HAP-1 (cell line): ENCODE results near the gene TMEM131.
"Not testable (repeated sequence)": the region's sequence is repeated elsewhere in the genome, so short reads cannot be mapped to it uniquely, and the experiment has no call there.

Experiments
- DNase-seq, 2 experiments: peaks; one replicate each; pipeline ENCODE4 v3.0.0-alpha.2; 2016 to 2020; ENCODE audit warnings: low spot score in 2 of 2
- H3K27me3 ChIP-seq: fragments of 250-450 bp; sonication (Bioruptor Pico); 2 replicates; pipeline ENCODE4 v1.5.1; 2020; ENCODE audit warnings: low read depth, mild to moderate bottlenecking, moderate library complexity
- H3K36me3 ChIP-seq: fragments of 250-450 bp; sonication (Bioruptor Pico); replicated peaks from 2 replicates; pipeline ENCODE4 v1.5.1; 2020; ENCODE audit warnings: mild to moderate bottlenecking
- H3K4me1 ChIP-seq: fragments of 250-450 bp; sonication (Bioruptor Pico); 2 replicates; pipeline ENCODE4 v1.5.1; 2020; ENCODE audit warnings: mild to moderate bottlenecking
- H3K4me3 ChIP-seq: fragments of 250-450 bp; sonication (Bioruptor Pico); 2 replicates; pipeline ENCODE4 v1.5.1; 2020; ENCODE audit warnings: mild to moderate bottlenecking, moderate library complexity
- H3K9me3 ChIP-seq: fragments of 250-450 bp; sonication (Bioruptor Pico); 2 replicates; pipeline ENCODE4 v1.5.1; 2020; ENCODE audit warnings: mild to moderate bottlenecking, moderate library complexity
- in situ Hi-C: fragments of 300-500 bp; cut with MboI; formaldehyde crosslinking; loops from 3 replicates; pipeline ENCODE4 v1.14.3; 2020; ENCODE audit warnings: low sequenced_read_pairs, inconsistent platforms, mixed read lengths

TMEM131 gene

GRCh38 chr2:97849881-97850528 is 145.7 kb downstream of the TMEM131 start:
- DNase-seq, result no peak
- in situ Hi-C loops, result no loop called here
- H3K4me3 ChIP-seq, result no peak overlapping the region

DNA sequence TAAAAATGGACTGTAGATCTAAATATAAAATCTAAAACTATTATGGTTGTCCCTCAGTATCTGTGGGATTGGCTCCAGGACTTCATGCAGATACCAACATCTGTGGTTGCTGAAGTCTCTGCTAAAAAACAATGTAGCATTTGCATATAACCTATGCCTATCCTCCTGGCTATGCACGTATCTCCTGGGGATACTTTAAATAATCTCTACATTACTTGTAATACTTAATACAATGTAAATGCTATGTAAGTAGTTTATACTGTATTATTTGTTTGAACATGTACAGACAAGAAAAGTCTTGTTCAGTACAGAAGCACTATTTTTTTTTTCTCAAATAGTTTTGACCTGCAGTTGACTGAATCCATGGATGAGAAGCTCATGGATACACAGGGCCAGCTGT is 147.4 kb downstream of the TMEM131 start:
- no peak overlapping the region for H3K4me3 ChIP-seq
- H3K4me1 ChIP-seq, result no peaks in the 10 kb centered on the region
- H3K27me3 ChIP-seq, result no peaks in the 10 kb centered on the region
- H3K9me3 ChIP-seq, result no peaks in the 10 kb centered on the region
- 0 out of 2 replicates have a peak, but pooled peaks cover 2% of the 10 kb centered on the region for H3K36me3 ChIP-seq
- in situ Hi-C loops, result no loop called here
- DNase-seq, result no peak

More at GRCh38 chr2:97849881-97850528, 145.7 kb downstream of the TMEM131 start:
- H3K9me3 ChIP-seq, result no peaks in the 10 kb centered on the region
- 0 out of 2 replicates have a peak, but pooled peaks cover 2% of the 10 kb centered on the region for H3K36me3 ChIP-seq
- no peaks in the 10 kb centered on the region for H3K27me3 ChIP-seq
- no peaks in the 10 kb centered on the region for H3K4me1 ChIP-seq

GRCh38 chr2:97846716-97847115 is 149.0 kb downstream of the TMEM131 start:
- H3K4me3 ChIP-seq, H3K4me1 ChIP-seq, H3K9me3 ChIP-seq, H3K36me3 ChIP-seq, H3K27me3 ChIP-seq, in situ Hi-C loops, DNase-seq: not testable (repeated sequence)

- in situ Hi-C loops, result no loop called here
Observed at GRCh38 chr2:97845818-97846217, 149.9 kb downstream of the TMEM131 start.

GRCh38 chr2:97845133-97845532 is 150.6 kb downstream of the TMEM131 start:
- Histone ChIP-seq H3K4me1 (no peaks in the 10 kb centered on the region), H3K9me3 (no peaks in the 10 kb centered on the region), H3K4me3 (no peak overlapping the region), H3K36me3 (no peaks in the 10 kb centered on the region), H3K27me3 (no peaks in the 10 kb centered on the region)
- in situ Hi-C loops, result no loop called here
- DNase-seq, result no peak

More at GRCh38 chr2:97845818-97846217, 149.9 kb downstream of the TMEM131 start:
- DNase-seq, result no peak
- Histone ChIP-seq H3K4me3 (no peak overlapping the region), H3K4me1 (no peaks in the 10 kb centered on the region), H3K36me3 (no peaks in the 10 kb centered on the region), H3K9me3 (no peaks in the 10 kb centered on the region), H3K27me3 (no peaks in the 10 kb centered on the region)

DNA sequence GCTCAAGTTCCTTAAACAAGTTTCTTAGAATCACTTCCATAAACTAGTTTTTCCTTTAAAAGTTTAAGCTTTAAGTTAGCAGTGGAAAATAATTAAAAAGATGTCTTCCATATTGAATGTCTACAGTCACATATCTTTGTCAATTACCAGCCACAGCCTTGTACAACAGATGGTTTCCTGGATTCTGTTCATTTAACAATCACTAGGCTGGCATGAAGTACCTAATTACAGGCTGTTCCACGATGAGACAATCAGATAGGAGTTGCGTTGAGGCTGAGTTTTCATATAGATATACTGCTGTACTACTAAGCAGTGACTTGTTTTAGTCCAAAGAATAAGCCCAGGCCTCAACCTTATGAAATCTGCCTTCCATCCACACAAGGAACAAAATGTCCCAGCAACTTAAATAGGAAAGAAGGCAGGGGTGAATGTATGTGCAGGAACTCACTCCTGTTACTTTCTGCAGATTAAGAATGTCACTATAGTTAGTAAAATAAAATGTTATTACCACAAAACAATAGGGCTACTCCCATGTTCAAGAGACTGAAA is 151.4 kb downstream of the TMEM131 start:
- in situ Hi-C loops, result no loop called here
- Histone ChIP-seq H3K4me1 (no peaks in the 10 kb centered on the region), H3K4me3 (no peak overlapping the region), H3K9me3 (no peaks in the 10 kb centered on the region), H3K27me3 (no peaks in the 10 kb centered on the region), H3K36me3 (no peaks in the 10 kb centered on the region)
- DNase-seq, result no peak

DNA sequence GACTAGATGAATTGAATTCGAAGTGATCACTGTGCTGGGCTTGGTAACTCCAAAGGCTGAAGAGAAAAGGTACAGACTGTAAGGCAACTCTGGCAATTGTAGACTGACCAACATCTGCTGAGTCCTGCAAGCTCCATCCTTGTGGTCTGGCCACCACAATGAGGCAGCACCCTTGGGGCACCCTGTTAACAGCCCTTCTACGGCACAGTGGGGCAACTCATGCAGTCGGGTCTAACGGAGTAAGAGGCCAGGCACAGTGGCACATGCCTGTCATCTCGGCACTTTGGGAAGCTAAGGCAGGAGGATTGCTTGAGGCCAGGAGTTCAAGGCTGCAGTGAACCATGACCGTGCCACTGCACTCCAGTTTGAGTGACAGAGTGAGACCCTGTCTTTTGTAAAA is 155.6 kb downstream of the TMEM131 start:
- DNase-seq, result no peak
- in situ Hi-C loops, result no loop called here
- H3K4me1 ChIP-seq, result no peaks in the 10 kb centered on the region
- H3K27me3 ChIP-seq, result no peaks in the 10 kb centered on the region
- H3K9me3 ChIP-seq, result no peaks in the 10 kb centered on the region
- H3K36me3 ChIP-seq, result 0 out of 2 replicates have a peak, but pooled peaks cover 6% of the 10 kb centered on the region
- H3K4me3 ChIP-seq, result no peak overlapping the region

DNA sequence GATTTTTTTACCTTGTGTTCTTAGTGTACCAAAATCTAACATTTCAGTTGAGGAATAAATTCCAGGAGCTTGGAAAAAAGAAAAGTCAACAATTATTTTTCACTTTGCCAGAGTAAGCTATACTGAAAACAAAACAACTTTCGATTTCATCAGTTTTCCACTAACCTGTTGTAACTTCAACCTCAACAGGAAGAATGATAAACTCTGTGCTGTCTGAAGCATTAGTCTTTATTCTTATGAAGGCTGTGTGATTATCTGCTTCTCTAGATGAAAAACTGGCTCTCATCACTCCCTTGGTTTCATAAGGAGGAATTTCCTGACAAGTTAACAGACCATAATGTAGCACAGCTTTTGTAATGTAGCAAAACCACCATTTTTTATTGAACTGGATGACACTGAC is 161.1 kb downstream of the TMEM131 start:
- in situ Hi-C loops, result no loop called here
- no peaks in the 10 kb centered on the region for H3K27me3 ChIP-seq
- H3K4me3 ChIP-seq, result no peak overlapping the region
- H3K36me3 ChIP-seq, result peaks cover 10% of the 10 kb centered on the region; the same call in 1 of the 2 replicates
- no peaks in the 10 kb centered on the region for H3K9me3 ChIP-seq
- no peak for DNase-seq
- H3K4me1 ChIP-seq, result no peaks in the 10 kb centered on the region

DNA sequence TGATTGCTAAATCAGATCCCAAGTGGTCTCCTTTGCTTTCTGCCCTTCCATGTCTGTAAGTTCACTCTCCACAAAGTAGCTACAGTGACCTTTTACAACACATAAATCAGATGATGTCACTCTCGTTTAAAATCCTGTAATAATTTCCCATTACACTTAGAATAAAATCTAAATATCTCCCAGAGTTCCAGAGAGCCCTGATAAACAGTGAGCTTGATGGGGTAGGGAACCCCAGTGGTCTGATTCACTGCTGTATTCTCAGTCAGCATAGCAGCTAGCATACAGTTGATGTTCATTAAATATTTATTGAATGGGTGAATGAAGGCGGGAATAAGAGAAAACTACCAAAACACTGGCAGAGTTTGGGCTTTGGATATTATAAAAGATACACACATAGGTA is 164.6 kb downstream of the TMEM131 start:
- no peak for DNase-seq
- H3K4me1 ChIP-seq, result no peaks in the 10 kb centered on the region
- no peaks in the 10 kb centered on the region for H3K27me3 ChIP-seq
- in situ Hi-C loops, result no loop called here
- H3K9me3 ChIP-seq, result no peaks in the 10 kb centered on the region
- H3K4me3 ChIP-seq, result no peak overlapping the region
- peaks cover 5% of the 10 kb centered on the region; the same call in 1 of the 2 replicates for H3K36me3 ChIP-seq

DNA sequence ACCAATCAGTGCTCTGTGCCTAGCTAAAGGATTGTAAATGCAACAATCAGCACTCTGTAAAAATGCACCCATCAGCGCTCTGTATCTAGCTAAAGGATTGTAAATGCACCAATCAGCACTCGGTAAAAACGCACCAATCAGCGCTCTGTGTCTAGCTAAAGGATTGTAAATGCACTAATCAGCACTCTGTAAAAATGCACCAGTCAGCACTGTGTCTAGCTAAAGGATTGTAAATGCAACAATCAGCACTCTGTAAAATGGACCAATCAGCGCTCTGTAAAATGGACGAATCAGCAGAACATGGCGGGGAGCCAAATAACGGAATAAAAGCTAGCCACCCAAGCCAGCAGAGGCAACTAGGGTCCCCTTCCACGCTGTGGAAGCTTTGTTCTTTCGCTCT is 166.5 kb downstream of the TMEM131 start:
- H3K4me1 ChIP-seq, in situ Hi-C loops, H3K9me3 ChIP-seq, H3K4me3 ChIP-seq, H3K36me3 ChIP-seq, DNase-seq, H3K27me3 ChIP-seq: not testable (repeated sequence)

DNA sequence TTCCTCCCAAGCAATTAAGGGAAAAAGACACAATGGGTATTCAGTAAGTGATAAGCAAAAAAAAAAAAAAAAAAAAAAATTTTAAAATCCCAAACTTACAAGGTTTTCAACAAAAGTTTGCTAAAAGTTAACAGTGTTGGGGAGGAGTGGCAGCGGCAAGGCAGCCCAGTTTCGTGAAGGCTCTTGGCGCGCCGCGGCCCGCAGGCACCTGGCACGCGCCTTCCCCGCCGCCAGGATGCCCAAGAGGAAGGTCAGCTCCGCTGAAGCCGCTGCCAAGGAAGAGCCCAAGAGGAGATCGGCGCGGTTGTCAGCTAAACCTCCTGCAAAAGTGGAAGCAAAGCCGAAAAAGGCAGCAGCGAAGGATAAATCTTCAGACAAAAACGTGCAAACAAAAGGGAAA is 168.7 kb downstream of the TMEM131 start:
- in situ Hi-C loops, H3K4me1 ChIP-seq, H3K27me3 ChIP-seq, H3K4me3 ChIP-seq, DNase-seq, H3K36me3 ChIP-seq, H3K9me3 ChIP-seq: not testable (repeated sequence)

DNA sequence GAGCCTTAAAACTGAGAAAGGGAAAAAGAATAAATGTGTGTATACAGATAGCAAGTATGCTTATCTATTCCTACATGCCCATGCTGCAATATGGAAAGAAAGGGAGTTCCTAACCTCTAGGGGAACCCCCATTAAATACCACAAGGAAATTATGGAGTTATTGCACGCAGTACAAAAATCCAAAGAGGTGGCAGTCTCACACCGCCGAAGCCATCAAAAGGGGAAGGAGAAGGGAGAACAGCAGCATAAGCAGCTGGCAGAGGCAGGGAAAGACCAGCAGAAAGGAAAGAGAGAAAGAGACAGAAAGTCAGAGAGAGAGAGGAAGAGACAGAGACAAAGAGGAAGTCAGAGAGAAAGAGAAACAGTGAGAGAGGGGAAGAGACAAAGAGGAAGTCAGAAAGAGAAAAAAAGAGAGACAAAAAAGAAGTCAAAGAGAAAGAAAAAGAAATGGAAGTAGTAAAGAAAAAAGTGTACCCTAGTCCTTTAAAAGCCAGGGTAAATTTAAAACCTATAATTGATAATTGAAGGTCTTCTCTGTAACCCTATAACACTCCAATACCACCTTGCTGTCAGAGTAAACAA is 169.4 kb downstream of the TMEM131 start:
- DNase-seq, H3K27me3 ChIP-seq, H3K4me1 ChIP-seq, H3K9me3 ChIP-seq, H3K4me3 ChIP-seq, H3K36me3 ChIP-seq, in situ Hi-C loops: not testable (repeated sequence)

- H3K27me3 ChIP-seq, H3K4me1 ChIP-seq, H3K9me3 ChIP-seq, DNase-seq, H3K36me3 ChIP-seq, H3K4me3 ChIP-seq, in situ Hi-C loops: not testable (repeated sequence)
Observed at GRCh38 chr2:97824011-97824410, 171.7 kb downstream of the TMEM131 start.

- DNase-seq, H3K36me3 ChIP-seq, H3K9me3 ChIP-seq, H3K4me1 ChIP-seq, H3K27me3 ChIP-seq, H3K4me3 ChIP-seq, in situ Hi-C loops: not testable (repeated sequence)
Observed at GRCh38 chr2:97821862-97822261, 173.9 kb downstream of the TMEM131 start.
